NCI-H187 (cell line): Measurements from ENCODE around the gene MARCHF5.

ENCODE experiments used
- DNase-seq, 2 experiments: peaks; one replicate each; lab custom pipeline; 2025; lab: John Stamatoyannopoulos, UW

MARCHF5 gene

GRCh38 chr10:92290837-92291615 is at the start of gene MARCHF5, which contains the start of gene CPEB3:
Gene MARCHF5, plus strand, starts transcription at chr10:92291167. Its CDS starts 328 bp downstream, at chr10:92291495.
Gene CPEB3, minus strand, starts transcription at chr10:92291078. Its CDS starts 50,728 bp downstream, at chr10:92240350.
- peak; percentile 42 to 89 for DNase-seq

GRCh38 chr10:92241501-92241900 is 49.5 kb upstream of the MARCHF5 start:
- no peak for DNase-seq

GRCh38 chr10:92242380-92242779 is 48.6 kb upstream of the MARCHF5 start:
- DNase-seq = no peak

GRCh38 chr10:92242910-92243671 is 47.9 kb upstream of the MARCHF5 start:
- DNase-seq = no peak

GRCh38 chr10:92244796-92245195 is 46.2 kb upstream of the MARCHF5 start:
- no peak for DNase-seq

GRCh38 chr10:92248566-92248965 is 42.4 kb upstream of the MARCHF5 start:
- DNase-seq = no peak

- DNase-seq = no peak
These were observed 27.6 kb upstream of the MARCHF5 start for GRCh38 chr10:92263396-92263795.

- DNase-seq = no peak
These were observed 26.7 kb upstream of the MARCHF5 start for GRCh38 chr10:92264249-92264648.

- DNase-seq = no peak
These were observed 25.2 kb upstream of the MARCHF5 start for GRCh38 chr10:92265687-92266258.

GRCh38 chr10:92267343-92267742 is 23.6 kb upstream of the MARCHF5 start:
- DNase-seq = no peak

- no peak for DNase-seq
These were observed 22.2 kb upstream of the MARCHF5 start for GRCh38 chr10:92268748-92269147.

GRCh38 chr10:92274071-92274470 is 16.9 kb upstream of the MARCHF5 start:
- no peak for DNase-seq

GRCh38 chr10:92278996-92279696 is 11.8 kb upstream of the MARCHF5 start:
- no peak for DNase-seq

GRCh38 chr10:92284112-92284704 is 6.8 kb upstream of the MARCHF5 start:
- DNase-seq = no peak

GRCh38 chr10:92290076-92290836 is 711 bp upstream of the MARCHF5 start:
- peak in 1 of 2 experiments; percentile 14 for DNase-seq

- no peak for DNase-seq
These were observed 574 bp downstream of the MARCHF5 start for GRCh38 chr10:92291616-92291865.

- DNase-seq = no peak
These were observed 1.2 kb downstream of the MARCHF5 start for GRCh38 chr10:92291921-92292845.

GRCh38 chr10:92298487-92298886 is 7.5 kb downstream of the MARCHF5 start:
- DNase-seq = no peak

GRCh38 chr10:92303096-92303495 is 12.1 kb downstream of the MARCHF5 start:
- no peak for DNase-seq

- no peak for DNase-seq
These were observed 13.1 kb downstream of the MARCHF5 start for GRCh38 chr10:92304061-92304460.
